Vagina (tissue), 2 donors: ENCODE measurements around the gene FRMPD1.

Source experiments
- CTCF ChIP-seq, 3 experiments: fragments of 450-650 bp in 2 of 3; fragments of 200-600 bp in 1 of 3; sonication (generic) in 1 of 3; IDR thresholded peaks; one replicate each; pipeline ENCODE4 v1.5.1; 2017 to 2019; ENCODE audit warnings: antibody characterized with exemption in 3 of 3, mild to moderate bottlenecking in 2 of 3, moderate library complexity in 2 of 3
- POLR2A ChIP-seq, 2 donors: fragments of 450-650 bp; IDR thresholded peaks; one replicate each; pipeline ENCODE4 v1.6.1; 2017; ENCODE audit warnings: antibody characterized with exemption in 2 of 2, mild to moderate bottlenecking in 2 of 2, moderate library complexity in 2 of 2
- POLR2AphosphoS5 ChIP-seq, 2 donors: sonication (generic); formaldehyde crosslinking; IDR thresholded peaks; one replicate each; pipeline ENCODE4 v1.9.0; 2017; ENCODE audit warnings: antibody characterized with exemption in 2 of 2, mild to moderate bottlenecking in 2 of 2, low read depth in 1 of 2; ENCODE audit not compliant: insufficient read depth in 1 of 2

GRCh38 chr9:37784616-37785483 lies 134.1 kb downstream of the FRMPD1 start, which contains the start of gene EXOSC3:
- TF ChIP-seq POLR2AphosphoS5 (IDR thresholded peaks at IDR 0.05; ENCODE audit: insufficient read depth in 1 of 2, low read depth in 1 of 2) (peak; percentile 84 to 93), CTCF (IDR thresholded peaks at IDR 0.05) (no peak), POLR2A (IDR thresholded peaks at IDR 0.05) (no peak)
